CD14-positive monocyte (primary cell): ENCODE data around the gene VSIG1. TPM values are rescaled to one million over a fixed set of nuclear protein-coding genes. Genes with fewer than 3 reads are reported as not detected.

Source experiments
- DNase-seq, 3 donors: peaks; one replicate each; pipeline ENCODE4 v3.0.0-alpha.2; 2011 to 2022
- H2AFZ ChIP-seq: 2 replicates; pipeline ENCODE4 v1.6.0; 2012; ENCODE audit warnings: mild to moderate bottlenecking, low read depth, low read length, inconsistent platforms; ENCODE audit not compliant: insufficient read depth, poor library complexity, severe bottlenecking
- H3K27ac ChIP-seq, 2 donors: 1 replicate in 1 of 2; 2 replicates in 1 of 2; pipeline ENCODE4 v1.5.1; 2012 to 2013; ENCODE audit warnings: low read length in 2 of 2, control low read depth in 1 of 2, inconsistent platforms in 1 of 2, low read depth in 1 of 2, mild to moderate bottlenecking in 1 of 2
- H3K27me3 ChIP-seq, 2 donors: one replicate each; pipeline versions ENCODE4 v1.6.0 to v1.6.1; 2011 to 2013; ENCODE audit warnings: low read length in 2 of 2; ENCODE audit not compliant: control insufficient read depth in 2 of 2, insufficient read depth in 2 of 2
- H3K36me3 ChIP-seq, 2 donors: replicated peaks in 1 of 2; 1 replicate in 1 of 2; 2 replicates in 1 of 2; pipeline versions ENCODE4 v1.5.1 to v1.6.1; 2012 to 2013; ENCODE audit warnings: low read length in 2 of 2, control low read depth in 1 of 2, inconsistent platforms in 1 of 2, mild to moderate bottlenecking in 1 of 2; ENCODE audit not compliant: insufficient read depth in 2 of 2, control insufficient read depth in 1 of 2
- H3K4me1 ChIP-seq, 2 donors: 1 replicate in 1 of 2; 2 replicates in 1 of 2; pipeline versions ENCODE4 v1.5.1 to v1.6.1; 2012 to 2013; ENCODE audit warnings: low read length in 2 of 2, control low read depth in 1 of 2, inconsistent platforms in 1 of 2, mild to moderate bottlenecking in 1 of 2, moderate library complexity in 1 of 2; ENCODE audit not compliant: insufficient read depth in 2 of 2, control insufficient read depth in 1 of 2
- H3K4me2 ChIP-seq: replicated peaks from 2 replicates; pipeline ENCODE3; 2012; ENCODE audit warnings: low read length, moderate library complexity, mild to moderate bottlenecking; ENCODE audit not compliant: poor library complexity, severe bottlenecking; ENCODE audit errors: extremely low read depth
- H3K4me3 ChIP-seq, 3 experiments: fragments of 200-600 bp in 1 of 3; sonication (generic) in 1 of 3; replicated peaks in 1 of 3; 1 replicate in 2 of 3; 2 replicates in 1 of 3; pipeline ENCODE4 v1.5.1; 2011 to 2013; ENCODE audit warnings: low read length in 3 of 3, mild to moderate bottlenecking in 3 of 3, control low read depth in 2 of 3, low read depth in 2 of 3, inconsistent platforms in 1 of 3, moderate library complexity in 1 of 3
- H3K79me2 ChIP-seq: 2 replicates; pipeline ENCODE4 v1.6.0; 2012; ENCODE audit warnings: mild to moderate bottlenecking, control low read depth, inconsistent platforms, low read length, moderate library complexity; ENCODE audit not compliant: insufficient read depth
- H3K9ac ChIP-seq: 2 replicates; pipeline ENCODE4 v1.6.0; 2017; ENCODE audit warnings: low read length, mild to moderate bottlenecking; ENCODE audit not compliant: insufficient read depth, poor library complexity, severe bottlenecking
- H3K9me3 ChIP-seq, 2 donors: replicated peaks in 1 of 2; 1 replicate in 1 of 2; 2 replicates in 1 of 2; pipeline versions ENCODE4 v1.5.1 to v1.6.1; 2012 to 2013; ENCODE audit warnings: low read length in 2 of 2, control low read depth in 1 of 2; ENCODE audit not compliant: control insufficient read depth in 1 of 2, insufficient read depth in 1 of 2
- H4K20me1 ChIP-seq: 2 replicates; pipeline ENCODE4 v1.6.0; 2012; ENCODE audit warnings: mild to moderate bottlenecking, low read length, control low read depth, moderate library complexity; ENCODE audit not compliant: insufficient read depth
- H3K27ac Mint-ChIP-seq, 7 donors: one replicate each; pipeline ENCODE4 v1.8.0; 2020; ENCODE audit warnings: mild to moderate bottlenecking in 7 of 7, mixed read lengths in 7 of 7, moderate library complexity in 6 of 7, inconsistent platforms in 2 of 7
- H3K27me3 Mint-ChIP-seq, 3 donors: one replicate each; pipeline ENCODE4 v1.8.0; 2021 to 2022; ENCODE audit warnings: low read depth in 3 of 3, mild to moderate bottlenecking in 3 of 3, mixed read lengths in 3 of 3, moderate library complexity in 3 of 3, inconsistent platforms in 1 of 3
- H3K36me3 Mint-ChIP-seq, 2 donors: one replicate each; pipeline ENCODE4 v1.8.0; 2020; ENCODE audit warnings: mixed read lengths in 2 of 2, inconsistent platforms in 1 of 2, mild to moderate bottlenecking in 1 of 2
- H3K4me1 Mint-ChIP-seq: one replicate; pipeline ENCODE4 v1.8.0; 2020; ENCODE audit warnings: mild to moderate bottlenecking, mixed read lengths
- H3K4me3 Mint-ChIP-seq, 2 donors: one replicate each; pipeline ENCODE4 v1.8.0; 2020; ENCODE audit warnings: mild to moderate bottlenecking in 2 of 2, mixed read lengths in 2 of 2, moderate library complexity in 1 of 2
- H3K9me3 Mint-ChIP-seq, 7 donors: one replicate each; pipeline ENCODE4 v1.8.0; 2020 to 2022; ENCODE audit warnings: mixed read lengths in 7 of 7, mild to moderate bottlenecking in 6 of 7, moderate library complexity in 6 of 7, inconsistent platforms in 2 of 7
- CTCF ChIP-seq: fragments of 200-600 bp; IDR thresholded peaks from one replicate; pipeline ENCODE4 v1.8.0; 2022; ENCODE audit warnings: antibody characterized with exemption, mild to moderate bottlenecking
- WGBS: methylation state at CpG from one replicate; pipeline ENCODE4 v1.1.5; 2013; ENCODE audit warnings: missing lambda C conversion rate; ENCODE audit not compliant: insufficient coverage; 5-methylcytosine and 5-hydroxymethylcytosine counted together
- intact Hi-C, 2 donors: fragments of 100-400 bp; cut with micrococcal nuclease; formaldehyde crosslinking; loops; one replicate each; pipeline versions ENCODE4 v1.15.0 to v1.15.1; 2023
- polyA plus RNA-seq, 3 donors: library from polyadenylated mRNA; depleted of rRNA in 1 of 3; unstranded in 2 of 3; stranded (reverse) in 1 of 3; fragments of 300-500 nt in 2 of 3; fragments of >200 nt in 1 of 3; fragmentation: Illumina TruSeq in 2 of 3; gene quantifications; 1 replicate in 2 of 3; 2 replicates in 1 of 3; pipeline ENCODE4 v1.2.3, GENCODE V29; 2012 to 2021

Gene VSIG1
- polyA plus RNA-seq, 3 donors: not detected

- H3K27ac ChIP-seq: no peak overlapping the region
- no peak overlapping the region for H3K9ac ChIP-seq
- H2AFZ ChIP-seq: no peak overlapping the region
- H3K27ac Mint-ChIP-seq: no peak overlapping the region
- intact Hi-C loops: no loop called here
- no peaks in the 10 kb centered on the region for H3K79me2 ChIP-seq
- H3K9me3 ChIP-seq: peaks cover 0 to 3% of the 10 kb centered on the region in 2 donors
- no peaks in the 10 kb centered on the region for H3K36me3 ChIP-seq
- no peak for TF ChIP-seq CTCF
- H3K4me1 Mint-ChIP-seq: peaks cover 13% of the 10 kb centered on the region
- H3K4me3 ChIP-seq: no peak overlapping the region
- H3K4me1 ChIP-seq: no peaks in the 10 kb centered on the region
- no peak overlapping the region for H3K4me2 ChIP-seq
- DNase-seq: no peak
- H4K20me1 ChIP-seq: no peaks in the 10 kb centered on the region
- peaks cover 0 to 10% (median 9%) of the 10 kb centered on the region in 7 donors for H3K9me3 Mint-ChIP-seq
- H3K27me3 ChIP-seq: no peaks in the 10 kb centered on the region
- H3K4me3 Mint-ChIP-seq: no peak overlapping the region
- peaks cover 1 to 10% (median 3%) of the 10 kb centered on the region in 3 donors for H3K27me3 Mint-ChIP-seq
- H3K36me3 Mint-ChIP-seq: peaks cover 3% of the 10 kb centered on the region in 2 donors
Observed at GRCh38 chrX:108114541-108114940, 69.7 kb downstream of the VSIG1 start.

- TF ChIP-seq CTCF: no peak
- no peak for DNase-seq
- Histone ChIP-seq H3K9me3 (peaks cover 0 to 3% of the 10 kb centered on the region in 2 donors), H4K20me1 (no peaks in the 10 kb centered on the region), H3K79me2 (no peaks in the 10 kb centered on the region), H3K4me1 (no peaks in the 10 kb centered on the region), H2AFZ (no peak overlapping the region), H3K9ac (no peak overlapping the region), H3K36me3 (no peaks in the 10 kb centered on the region), H3K4me2 (no peak overlapping the region), H3K4me3 (no peak overlapping the region), H3K27ac (no peak overlapping the region), H3K27me3 (no peaks in the 10 kb centered on the region)
- Mint-ChIP-seq H3K9me3 (peaks cover 0 to 7% (median 5%) of the 10 kb centered on the region in 7 donors), H3K4me3 (no peak overlapping the region), H3K4me1 (peaks cover 13% of the 10 kb centered on the region), H3K27ac (no peak overlapping the region), H3K27me3 (peaks cover 1 to 16% (median 1%) of the 10 kb centered on the region in 3 donors), H3K36me3 (peaks cover 3% of the 10 kb centered on the region in 2 donors)
- no CpG with 5 or more reads among the region's 3 CpGs for WGBS
- intact Hi-C loops: no loop called here
Observed at GRCh38 chrX:108117988-108118387, 73.1 kb downstream of the VSIG1 start.
